Astrocyte of the hippocampus (primary cell): ENCODE data around the gene PHKG1.
A peak's percentile ranks its signal among the peaks of the same experiment; 100 is the strongest.
"Not testable (repeated sequence)": the region's sequence is repeated elsewhere in the genome, so short reads cannot be mapped to it uniquely, and the experiment has no call there.

Experiments used
- DNase-seq: peaks from one replicate; pipeline ENCODE4 v3.0.0; 2011; ENCODE audit warnings: low read depth, low spot score

Gene PHKG1

DNA sequence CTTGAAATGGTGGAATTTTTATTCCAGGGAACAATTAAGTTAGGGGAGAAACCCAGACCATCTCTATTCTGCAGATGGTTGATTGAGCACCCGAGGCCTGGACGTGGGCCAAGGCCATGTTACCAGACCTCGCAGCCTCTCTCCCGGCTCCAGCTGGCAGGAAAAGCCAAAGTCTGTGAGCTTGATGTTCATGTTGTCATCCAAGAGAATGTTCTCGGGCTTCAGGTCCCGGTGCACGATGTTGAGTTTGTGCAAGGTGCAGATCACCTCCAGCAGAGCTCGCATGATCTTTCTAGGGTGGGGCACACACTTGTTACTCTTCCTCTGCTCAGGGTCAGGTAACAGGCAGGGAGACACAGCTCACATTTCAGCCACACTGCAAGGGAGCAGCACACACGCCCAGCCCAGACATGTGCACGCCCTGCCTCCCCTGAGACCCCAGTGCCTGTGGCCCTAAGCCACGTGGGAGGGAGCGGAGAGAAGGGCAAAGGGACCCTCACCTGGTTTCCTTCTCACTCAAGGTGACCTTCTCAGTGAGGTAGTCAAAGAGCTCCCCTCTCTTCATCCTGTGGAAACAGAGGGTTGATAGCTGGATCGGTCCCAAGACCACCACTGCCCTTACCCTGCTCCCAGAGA, 9.5 kb downstream of the PHKG1 start:
- peak; percentile 16 for DNase-seq

DNA sequence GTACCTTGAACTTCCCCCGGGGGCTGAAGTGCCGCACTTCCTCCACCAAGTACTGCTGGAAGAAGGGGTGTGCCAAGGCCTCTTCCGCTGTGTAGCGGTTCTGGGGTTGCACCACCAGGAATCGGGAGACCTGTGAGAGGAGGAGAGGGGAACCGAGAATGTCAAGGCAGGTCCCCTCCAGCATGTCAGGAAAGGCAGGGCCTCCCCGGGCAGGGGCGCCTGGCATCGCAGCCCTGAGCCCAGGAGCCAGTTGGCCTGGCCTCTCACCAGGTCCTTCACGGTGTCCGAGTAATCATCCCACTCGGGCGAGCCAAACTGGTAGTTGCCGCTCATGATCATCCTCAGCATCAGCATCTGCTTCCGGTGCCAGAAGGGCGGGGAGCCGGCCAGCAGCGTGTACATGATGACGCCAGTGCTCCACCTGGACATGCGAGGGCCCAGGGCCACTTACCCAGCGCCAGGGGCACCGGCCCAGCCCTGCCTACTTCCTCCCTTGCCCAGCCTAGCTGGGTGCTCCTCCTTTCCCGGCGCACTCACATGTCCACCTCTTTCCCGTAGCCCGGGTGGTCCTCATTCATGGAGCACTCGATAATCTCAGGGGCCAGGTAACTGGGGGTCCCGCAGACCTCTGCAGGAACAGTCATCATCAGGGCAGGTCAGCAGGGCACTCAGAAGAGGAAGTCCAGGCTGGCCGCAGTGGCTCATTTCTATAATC, 11.0 kb downstream of the PHKG1 start:
- no peak for DNase-seq

DNA sequence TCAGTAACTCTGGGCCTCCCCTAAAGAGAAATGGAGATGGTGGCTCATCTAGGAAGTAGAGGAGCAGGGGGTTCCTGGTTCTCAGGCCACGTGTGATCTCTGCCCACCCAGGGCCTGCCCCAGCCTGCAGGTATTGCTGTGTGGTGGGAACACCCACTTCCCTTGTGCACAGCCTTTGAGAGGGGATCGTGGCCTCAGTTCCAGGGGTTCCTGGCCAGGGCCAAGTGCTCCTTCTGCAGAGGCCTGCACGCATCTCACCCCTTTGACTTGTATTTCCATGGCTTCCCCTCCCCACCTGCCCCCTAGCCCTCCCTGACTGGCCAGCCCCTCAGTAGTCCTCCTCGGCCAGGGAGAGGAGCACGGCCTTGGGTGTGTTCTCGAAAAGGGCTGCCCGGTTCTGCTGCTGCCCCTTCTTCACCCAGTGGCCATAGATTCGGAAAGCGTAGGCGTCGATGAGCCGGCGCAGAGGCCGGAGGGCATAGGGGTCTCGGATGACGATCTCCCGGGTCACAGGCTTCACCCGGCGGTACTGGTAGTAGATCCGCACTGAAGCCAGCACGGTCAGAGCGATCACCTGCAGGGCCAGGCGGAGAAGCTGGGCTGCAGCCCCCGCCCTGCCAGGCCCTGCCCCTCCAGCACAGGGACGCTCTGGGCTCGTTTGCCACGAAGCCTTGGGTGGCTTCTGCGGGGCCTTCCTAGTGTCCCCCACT, 11.9 kb downstream of the PHKG1 start:
- DNase-seq, result not testable (repeated sequence)

DNA sequence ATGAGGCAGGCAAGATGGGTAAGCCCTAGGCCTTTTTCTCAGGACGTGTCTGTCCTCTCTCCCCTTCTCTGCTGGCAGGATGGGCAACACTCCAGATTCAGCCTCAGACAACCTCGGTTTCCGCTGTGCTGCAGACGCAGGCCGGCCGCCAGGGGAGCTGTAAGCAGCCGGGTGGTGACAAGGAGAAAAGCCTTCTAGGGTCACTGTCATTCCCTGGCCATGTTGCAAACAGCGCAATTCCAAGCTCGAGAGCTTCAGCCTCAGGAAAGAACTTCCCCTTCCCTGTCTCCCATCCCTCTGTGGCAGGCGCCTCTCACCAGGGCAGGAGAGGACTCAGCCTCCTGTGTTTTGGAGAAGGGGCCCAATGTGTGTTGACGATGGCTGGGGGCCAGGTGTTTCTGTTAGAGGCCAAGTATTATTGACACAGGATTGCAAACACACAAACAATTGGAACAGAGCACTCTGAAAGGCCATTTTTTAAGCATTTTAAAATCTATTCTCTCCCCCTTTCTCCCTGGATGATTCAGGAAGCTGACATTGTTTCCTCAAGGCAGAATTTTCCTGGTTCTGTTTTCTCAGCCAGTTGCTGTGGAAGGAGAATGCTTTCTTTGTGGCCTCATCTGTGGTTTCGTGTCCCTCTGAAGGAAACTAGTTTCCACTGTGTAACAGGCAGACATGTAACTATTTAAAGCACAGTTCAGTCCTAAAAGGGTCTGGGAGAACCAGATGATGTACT, 13.1 kb downstream of the PHKG1 start:
- peak; percentile 91 for DNase-seq

DNA sequence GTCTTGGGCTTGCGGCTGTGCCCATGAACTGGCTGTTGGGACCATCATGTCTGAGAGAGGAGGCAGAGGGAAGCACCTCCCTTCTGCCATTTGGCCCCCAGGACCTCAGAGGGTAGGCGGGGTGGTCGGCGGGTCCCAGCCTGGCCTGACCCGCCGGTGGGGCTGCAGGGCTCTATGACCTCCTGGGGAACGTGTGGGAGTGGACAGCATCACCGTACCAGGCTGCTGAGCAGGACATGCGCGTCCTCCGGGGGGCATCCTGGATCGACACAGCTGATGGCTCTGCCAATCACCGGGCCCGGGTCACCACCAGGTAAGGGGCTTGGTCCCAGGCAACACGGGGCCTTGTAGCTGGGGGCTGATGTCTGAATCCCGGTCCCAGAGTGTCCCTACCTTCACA, 14.6 kb downstream of the PHKG1 start:
- DNase-seq, result no peak

DNA sequence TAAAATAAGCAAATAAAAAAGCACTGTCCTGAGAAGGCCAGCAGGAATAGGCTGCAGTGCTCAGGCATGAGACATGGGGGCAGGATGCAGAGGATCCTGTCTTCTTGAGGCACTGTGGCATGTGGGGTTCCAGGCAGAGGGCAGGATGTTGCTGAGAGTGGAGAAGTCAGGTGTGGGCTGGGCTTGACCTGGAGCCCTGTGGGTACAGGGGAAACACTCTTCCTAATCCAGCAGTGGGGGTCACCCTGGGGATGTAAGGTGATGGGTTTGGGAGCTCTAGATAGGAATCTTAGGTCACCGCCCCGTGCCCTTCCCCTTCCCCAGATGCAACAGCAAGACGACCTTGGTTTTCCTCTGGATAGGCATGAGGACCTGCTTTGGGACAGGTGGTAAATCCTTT, 15.1 kb downstream of the PHKG1 start:
- no peak for DNase-seq

DNA sequence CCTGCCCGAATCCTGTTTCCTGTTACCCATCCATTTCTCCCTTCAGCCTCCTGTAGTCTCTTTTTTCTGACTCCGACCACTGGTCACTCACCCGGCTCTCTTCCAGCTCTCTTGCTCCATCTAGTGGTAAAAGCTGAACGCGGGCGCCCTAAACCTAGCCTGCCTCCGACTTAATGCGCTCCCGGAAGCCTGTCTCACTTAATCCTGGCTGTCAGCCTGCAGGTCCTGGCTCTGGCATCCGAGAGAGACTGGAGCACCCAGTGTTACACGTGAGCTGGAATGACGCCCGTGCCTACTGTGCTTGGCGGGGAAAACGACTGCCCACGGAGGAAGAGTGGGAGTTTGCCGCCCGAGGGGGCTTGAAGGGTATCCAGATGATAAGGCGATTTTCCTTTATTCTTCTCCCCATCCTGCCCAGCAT, 18.4 kb downstream of the PHKG1 start:
- DNase-seq, result peak; percentile 93

DNA sequence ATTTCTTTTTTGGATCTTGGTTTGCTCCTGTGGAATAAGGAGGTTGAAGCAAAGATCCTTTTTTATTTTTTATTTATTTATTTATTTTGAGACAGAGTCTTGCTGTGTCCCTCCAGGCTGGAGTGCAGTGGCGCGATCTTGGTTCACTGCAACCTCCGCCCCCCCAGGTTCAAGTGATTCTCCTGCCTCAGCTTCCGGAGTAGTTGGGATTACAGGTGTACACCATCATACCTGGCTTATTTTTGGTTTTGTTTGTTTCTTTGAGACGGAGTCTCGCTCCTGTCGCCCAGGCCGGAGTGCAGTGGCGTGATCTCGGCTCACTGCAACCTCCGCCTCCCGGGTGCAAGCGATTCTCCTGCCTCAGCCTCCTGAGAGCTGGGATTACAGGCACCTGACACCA, 26.4 kb downstream of the PHKG1 start:
- DNase-seq, result not testable (repeated sequence)

DNA sequence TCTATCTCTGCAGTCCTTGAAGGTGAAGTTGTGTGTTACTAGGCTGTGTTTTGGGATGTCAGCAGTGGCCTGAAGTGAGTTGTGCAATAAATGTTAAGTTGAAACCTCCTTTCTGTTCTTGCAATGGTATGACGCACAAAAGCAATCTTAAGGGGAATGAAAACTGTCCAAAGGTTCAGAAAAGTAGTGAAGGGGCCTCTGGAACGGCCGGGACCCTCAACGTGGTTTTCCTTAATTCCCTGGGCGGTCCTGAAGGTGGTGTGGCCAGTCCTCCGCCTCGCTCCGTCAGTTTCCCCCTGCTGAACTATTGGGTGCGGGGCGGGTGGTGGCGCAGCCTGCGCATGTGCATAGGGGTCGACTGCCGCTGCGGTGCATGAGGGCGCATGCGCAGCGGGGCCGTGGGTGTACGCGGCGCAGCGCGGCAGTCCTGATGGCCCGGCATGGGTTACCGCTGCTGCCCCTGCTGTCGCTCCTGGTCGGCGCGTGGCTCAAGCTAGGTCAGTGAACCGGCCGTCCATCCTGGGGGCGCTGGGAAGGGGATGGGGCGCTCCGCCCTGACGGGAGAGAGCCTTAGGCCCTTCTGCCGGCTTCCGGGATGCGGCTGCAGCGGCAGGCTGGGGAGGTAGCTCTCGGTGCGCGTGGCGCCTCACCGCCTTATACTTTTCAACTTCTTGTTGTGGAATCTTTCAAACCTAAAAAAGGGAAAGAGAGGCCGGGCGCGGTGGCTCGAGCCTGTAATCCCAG, 28.7 kb downstream of the PHKG1 start, which contains the start of gene SUMF2:
TSS of gene SUMF2 (plus strand) at position 405 of the 744 bp plus-strand sequence. CDS start at position 431, 26 bp downstream.
- peak; percentile 97 for DNase-seq

DNA sequence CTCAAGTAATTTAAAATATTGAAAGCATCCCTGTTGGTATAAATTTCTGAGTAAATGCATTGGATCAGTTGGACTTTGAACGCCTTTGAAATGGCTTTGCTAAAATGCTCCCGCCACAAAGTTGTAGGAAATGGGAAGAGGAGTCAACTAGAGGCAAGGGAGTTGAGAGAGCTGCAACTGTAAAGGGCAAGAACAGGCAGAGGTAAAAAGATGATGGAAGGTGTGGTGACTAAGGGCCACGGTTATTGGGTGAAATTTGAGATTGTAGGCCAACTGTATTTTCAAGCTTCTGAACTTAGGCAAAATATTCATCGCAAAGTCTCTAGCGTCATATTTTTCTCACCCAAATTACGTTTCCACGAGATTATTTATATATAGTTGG, 29.3 kb downstream of the PHKG1 start:
- no peak for DNase-seq

DNA sequence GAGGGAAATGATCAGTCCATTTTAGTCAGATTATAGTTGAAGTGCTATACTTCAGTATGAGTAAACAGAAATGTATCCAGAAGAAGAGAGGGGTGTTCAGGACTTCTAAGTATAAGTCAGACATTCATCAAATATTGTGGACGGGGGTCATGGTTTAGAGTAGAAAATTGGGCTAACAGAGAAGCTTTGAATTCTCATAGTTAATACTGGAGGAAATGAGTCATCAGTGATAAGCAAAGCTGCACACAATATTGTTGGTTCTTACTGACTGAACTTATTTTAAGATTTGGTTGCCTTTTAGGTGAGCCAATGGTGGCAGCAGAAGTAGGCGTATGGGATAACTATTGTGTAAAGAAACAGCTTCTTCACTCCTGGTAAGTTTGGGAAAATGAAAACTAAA, 30.4 kb downstream of the PHKG1 start:
- peak; percentile 61 for DNase-seq

DNA sequence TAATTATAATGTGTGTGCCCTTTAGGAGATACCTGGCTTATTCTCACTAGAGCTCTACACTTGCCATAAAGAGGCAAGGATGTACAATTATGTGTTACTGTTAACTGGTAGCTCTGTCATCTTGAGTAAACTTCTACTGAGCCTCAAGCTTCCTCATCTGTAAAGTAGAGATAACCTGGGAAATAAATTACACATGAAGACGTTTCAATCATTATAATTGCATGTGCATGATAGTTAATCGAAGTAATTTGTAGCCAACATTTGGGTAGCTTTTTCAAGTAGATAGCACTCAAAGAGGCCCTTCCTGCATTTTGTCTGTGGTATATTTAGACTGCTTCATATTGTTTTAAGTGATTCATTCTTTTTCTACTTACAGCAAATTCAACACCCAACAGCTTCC, 38.8 kb downstream of the PHKG1 start:
- DNase-seq, result no peak

DNA sequence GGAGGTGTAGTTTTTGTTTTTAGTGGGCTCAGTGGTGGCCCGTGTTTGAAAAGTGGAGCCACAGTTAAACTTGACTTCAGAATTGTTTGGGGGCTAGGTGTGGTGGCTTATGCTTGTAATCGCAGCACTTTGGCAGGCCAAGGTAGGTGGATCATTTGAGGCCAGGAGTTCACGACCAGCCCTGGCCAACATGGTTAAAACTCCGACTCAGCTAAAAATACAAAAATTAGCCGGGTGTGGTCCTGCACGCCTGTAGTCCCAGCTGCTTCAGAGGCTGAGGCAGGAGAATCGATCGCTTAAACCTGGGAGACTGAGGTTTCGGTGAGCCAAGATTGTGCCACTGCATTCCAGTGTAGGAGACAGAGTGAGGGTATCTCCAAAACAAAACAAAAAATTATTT, 39.4 kb downstream of the PHKG1 start:
- DNase-seq, result no peak

DNA sequence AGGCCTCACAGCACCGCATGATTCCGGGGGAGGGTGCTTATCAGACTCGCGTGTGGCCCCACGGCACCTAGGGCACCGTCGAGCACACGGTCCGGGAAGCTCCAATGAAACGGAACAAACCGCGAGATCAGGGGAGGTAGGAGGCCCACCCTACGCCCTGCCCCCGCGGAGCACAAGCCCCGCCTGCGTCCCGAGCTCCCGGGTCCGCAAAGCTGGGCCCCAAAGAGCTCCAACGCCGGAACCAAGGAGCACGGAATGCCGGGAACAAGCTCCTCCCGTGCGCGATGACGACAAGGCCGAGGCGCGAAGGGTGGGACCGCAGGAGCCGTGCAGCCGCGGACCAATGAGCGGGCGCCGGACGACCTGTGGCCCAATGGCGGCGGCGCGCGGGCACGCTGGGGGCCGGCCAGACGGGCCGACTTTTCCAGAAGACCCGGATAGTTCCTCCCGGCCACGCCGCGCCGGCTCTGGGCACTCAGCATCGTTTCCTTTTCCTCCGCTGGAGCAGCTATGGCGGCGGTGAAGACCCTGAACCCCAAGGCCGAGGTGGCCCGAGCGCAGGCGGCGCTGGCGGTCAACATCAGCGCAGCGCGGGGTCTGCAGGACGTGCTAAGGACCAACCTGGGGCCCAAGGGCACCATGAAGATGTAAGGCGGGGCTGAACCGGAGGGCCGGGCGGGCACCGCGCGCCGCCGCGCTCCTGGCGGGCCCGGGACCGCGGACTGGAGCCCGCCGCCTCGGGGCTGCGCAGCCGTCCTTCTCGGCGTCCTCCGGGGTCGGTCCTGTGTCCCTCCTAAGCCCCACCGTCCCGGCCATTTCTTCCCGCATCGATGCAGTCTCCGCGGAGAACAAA, 41.2 kb downstream of the PHKG1 start, which contains the start of the genes CCT6A and PSPH:
TSS of gene CCT6A (plus strand) at position 427 of the 853 bp plus-strand sequence. CDS start at position 511, 84 bp downstream.
TSS of gene PSPH (minus strand) at position 106 of the 853 bp plus-strand sequence. CDS start 30,232 bp downstream, outside the sequence.
- peak; percentile 100 for DNase-seq

DNA sequence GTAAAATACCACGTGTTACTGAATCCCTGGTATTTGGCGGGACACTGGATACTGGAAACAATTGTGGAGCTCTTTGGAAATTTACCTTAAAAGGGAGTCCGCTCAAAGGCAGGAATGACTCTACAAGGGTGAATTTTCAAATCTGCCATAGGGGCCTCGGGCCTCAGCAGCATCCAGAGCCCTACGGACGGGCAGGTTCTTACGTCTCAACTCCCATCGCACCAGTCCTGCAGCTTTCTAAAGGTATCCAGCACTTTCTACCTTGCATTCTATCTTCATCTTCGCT, 41.8 kb downstream of the PHKG1 start:
- no peak for DNase-seq

DNA sequence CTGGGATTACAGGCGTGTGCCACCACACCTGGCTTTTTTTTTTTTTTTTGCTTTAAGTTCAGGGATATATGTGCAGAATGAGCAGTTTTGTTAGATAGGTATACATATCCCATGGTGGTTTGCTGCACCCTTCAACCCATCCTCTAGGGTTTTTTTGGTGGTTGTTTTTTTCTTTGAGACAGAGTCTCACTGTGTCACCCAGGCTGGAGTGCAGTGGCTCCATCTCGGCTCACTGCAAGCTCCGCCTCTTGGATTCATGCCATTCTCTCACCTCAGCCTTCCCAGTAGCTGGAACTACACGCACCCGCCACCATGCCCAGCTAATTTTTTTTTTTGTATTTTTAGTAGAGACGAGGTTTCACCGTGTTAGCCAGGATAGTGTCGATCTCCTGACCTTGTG, 44.0 kb downstream of the PHKG1 start:
- peak; percentile 33 for DNase-seq

DNA sequence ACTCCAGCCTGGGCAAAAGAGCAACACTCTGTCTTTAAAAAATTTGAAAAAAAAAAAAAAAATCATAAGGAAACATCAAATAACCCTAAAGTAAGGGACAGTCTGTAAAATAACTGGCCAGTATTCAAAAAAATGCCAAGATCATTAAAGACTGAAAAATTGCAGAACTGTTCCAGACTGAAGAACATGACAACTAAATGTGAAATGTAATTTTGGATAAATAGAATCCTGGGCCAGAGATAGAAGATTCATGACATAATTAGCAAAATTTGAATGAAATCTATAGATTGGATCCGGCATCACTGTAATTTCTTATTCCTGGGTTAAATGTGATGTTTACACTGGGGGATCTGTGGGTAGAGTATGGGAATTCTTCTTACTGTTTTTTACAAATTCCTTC, 44.5 kb downstream of the PHKG1 start:
- no peak for DNase-seq

DNA sequence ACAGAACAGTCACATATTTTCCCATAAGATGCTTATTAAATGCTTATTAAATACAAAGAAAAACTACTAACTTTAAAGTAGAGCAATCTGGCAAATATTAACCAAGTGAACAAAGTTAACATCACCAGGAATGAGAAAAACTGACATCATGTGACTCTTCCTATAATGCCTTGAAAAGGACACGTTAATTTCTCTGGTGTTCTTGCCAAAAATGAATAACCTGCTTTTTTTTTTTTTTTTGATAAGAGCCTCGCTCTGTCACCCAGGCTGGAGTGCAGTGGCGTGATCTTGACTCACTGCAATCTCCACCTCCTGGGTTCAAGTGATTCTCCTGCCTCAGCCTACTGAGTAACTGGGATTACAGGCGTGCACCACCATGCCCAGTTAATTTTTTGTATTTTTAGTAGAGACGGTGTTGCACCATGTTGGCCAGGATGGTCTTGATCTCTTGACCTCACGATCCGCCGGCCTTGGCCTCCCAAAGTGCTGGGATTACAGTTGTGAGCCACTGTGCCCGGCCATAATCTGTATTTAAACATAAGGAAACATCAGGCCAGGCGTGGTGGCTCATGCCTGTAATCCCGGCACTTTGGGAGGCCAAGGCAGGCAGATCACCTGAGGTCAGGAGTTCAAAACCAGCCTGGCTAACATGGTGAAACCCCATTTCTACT, 45.2 kb downstream of the PHKG1 start:
- not testable (repeated sequence) for DNase-seq

DNA sequence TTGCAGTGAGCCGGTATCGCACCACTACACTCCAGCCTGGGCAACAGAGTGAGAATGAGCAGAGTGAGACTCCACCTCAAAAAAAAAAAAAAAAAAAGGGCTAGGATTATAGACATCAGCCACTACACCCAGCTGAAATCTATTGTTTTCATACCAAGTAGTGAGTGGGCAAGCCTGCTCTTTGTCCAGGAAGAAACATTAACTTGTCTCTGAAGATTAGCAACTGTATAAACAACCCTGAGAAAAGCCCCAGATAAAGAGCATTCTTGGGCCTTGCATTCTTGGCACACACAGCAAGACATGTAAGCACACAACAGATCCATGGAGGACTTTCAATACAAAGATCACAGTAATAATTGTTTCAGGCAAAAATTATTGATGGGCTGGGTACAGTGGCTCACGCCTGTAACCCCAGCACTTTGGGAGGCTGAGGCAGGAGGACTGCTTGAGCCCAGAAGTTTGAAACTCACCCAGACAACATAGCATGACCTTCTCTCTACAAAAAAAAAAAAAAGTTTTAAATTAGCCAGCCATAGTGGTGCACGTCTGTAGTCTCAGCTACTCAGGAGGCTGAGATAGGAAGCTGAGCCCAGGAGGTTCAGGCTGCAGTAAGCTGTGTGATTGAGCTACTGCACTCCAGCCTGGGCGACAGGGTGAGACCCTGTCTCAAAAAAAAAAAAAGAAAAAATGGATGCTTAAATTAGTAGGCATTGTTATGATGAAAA, 45.9 kb downstream of the PHKG1 start:
- DNase-seq, result peak; percentile 86
